ENCODE results near the gene NTRK3.
A peak's percentile ranks its signal among the peaks of the same experiment; 100 is the strongest.
"Not testable (repeated sequence)": the region's sequence is repeated elsewhere in the genome, so short reads cannot be mapped to it uniquely, and the experiment has no call there.

The NTRK3 gene

GRCh38 chr15:88115486-88116152 is 140.9 kb downstream of the NTRK3 start:
- no peak for DNase-seq

GRCh38 chr15:88113613-88114308 is 142.8 kb downstream of the NTRK3 start:
- DNase-seq, result peak; percentile 1

DNA sequence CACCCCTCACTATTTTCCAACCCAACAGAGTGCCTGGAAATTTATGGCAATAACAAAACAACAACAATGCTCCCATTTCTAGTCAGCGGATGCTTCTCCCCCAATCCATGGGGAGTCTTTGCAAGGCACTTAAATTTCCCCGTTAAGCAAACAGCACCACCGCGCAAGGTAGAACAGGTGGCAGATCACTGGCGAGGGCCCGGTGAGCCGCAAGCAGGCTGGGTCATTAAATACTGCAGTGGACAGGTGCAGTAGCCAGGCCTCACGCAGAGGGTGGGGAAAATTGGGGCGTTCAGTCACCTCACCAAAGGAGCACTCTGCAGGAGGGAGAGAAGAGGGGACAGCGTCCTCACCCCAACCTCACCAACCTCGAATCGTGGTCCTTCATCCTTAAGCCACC is 147.5 kb downstream of the NTRK3 start:
- no peak for DNase-seq

DNA sequence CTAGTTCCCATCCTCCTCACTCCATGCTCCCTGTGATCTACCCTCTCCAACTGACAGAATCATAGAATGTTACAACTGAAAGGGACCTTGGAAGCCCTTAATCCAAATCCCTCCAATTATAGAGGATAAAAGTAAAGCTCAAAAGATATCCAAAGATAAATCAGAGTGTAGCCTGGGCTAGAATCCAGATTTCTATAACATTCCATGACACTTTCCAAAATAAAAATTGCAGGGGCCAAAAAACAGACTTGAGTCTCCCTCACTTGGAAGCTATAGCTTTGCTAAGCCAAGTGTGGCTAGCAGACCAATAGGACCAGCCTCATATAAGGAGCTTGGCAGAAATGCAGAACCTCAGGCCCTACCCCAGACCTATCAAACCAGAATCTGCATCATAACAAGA is 148.1 kb downstream of the NTRK3 start:
- no peak for DNase-seq

DNA sequence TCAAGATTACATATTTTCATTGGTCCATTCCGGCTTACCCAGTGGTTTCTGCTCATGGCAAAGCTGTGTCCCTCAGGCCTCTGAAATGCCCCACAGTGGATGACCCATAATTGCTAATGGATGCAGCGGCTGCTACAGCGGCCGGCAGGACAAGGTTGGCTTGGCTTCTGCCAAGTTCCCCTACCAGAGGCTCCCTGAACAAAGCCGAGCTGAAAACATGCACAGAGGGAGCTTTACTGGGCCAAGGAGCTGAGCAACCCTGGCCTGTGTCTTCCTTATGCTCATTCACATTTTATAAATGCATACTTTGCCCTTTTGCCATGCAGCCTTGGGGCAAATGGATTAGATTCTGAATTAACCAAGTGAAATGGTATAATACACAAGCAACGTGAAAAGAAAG is 150.5 kb downstream of the NTRK3 start:
- no peak for DNase-seq

DNA sequence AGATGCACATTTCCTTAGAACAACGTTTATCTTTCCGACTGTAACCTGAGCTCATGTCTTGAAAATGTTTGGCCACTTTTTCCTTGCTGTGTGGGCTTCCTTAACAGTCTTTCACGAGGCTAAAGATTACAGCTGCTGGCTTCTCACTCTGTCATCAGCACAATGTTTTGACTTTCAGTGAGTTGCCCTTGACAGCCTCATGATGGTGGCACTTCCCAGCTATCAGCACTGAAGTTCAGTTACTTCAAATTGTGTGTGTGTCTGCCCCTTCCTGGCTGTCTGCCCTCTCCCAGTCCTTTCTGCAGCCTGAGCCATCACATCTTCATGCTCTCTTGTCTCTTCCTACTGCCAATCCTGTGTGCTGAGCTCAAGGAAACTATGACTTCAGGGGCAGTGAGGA is 152.2 kb downstream of the NTRK3 start:
- DNase-seq, result no peak

- peak; percentile 13 for DNase-seq
These were observed 156.4 kb downstream of the NTRK3 start for GRCh38 chr15:88100181-88100580.

DNA sequence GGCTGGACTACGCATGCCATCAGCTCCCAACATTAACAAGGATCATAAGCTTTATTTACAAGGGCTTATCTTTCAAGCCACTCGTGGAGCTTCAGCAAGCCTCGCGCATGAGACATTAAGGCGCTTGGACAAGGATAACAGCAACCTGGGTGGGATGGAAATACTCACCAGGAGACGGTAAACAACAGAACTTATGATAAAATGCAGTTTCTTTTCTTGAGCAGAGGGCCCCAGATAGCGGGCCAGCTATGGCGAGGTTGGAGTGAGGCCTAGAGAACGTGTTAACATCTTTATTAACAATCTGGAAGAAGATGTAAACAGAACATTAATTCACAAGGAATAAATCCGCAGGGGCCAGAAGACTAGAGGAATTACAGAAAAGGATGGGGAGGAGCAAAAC is 158.2 kb downstream of the NTRK3 start:
- DNase-seq, result no peak

- no peak for DNase-seq
These were observed 165.0 kb downstream of the NTRK3 start for GRCh38 chr15:88091444-88092016.

- DNase-seq, result no peak
These were observed 166.0 kb downstream of the NTRK3 start for GRCh38 chr15:88090481-88091011.

GRCh38 chr15:88089731-88090130 is 166.8 kb downstream of the NTRK3 start:
- no peak for DNase-seq

DNA sequence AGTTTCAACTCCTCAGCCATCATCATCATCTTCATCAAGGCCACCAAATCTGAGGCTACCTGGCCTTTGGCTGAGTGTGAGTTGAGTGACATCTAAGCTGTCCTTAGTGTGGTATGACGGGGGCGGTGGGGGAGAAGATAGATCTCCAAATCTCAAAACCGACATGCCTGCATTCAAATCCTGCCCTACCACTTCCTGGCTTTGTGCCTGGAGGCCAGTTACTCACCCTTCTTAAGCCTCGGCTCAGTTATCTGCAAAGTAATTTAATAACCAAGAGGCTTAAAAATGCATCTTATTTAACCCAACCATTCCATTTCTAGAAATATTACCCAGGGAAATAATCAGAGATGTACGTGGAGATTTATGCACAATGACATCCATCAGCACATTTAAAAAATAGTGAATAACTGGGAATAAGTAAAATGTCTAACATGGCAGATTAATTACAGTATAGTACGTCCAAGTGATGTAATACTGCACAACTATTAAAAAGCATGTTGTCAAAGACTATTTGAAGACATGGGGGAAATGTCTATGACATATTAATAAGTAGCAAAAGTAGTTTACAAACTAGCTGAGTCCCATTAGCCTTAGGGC is 167.4 kb downstream of the NTRK3 start:
- no peak for DNase-seq

DNA sequence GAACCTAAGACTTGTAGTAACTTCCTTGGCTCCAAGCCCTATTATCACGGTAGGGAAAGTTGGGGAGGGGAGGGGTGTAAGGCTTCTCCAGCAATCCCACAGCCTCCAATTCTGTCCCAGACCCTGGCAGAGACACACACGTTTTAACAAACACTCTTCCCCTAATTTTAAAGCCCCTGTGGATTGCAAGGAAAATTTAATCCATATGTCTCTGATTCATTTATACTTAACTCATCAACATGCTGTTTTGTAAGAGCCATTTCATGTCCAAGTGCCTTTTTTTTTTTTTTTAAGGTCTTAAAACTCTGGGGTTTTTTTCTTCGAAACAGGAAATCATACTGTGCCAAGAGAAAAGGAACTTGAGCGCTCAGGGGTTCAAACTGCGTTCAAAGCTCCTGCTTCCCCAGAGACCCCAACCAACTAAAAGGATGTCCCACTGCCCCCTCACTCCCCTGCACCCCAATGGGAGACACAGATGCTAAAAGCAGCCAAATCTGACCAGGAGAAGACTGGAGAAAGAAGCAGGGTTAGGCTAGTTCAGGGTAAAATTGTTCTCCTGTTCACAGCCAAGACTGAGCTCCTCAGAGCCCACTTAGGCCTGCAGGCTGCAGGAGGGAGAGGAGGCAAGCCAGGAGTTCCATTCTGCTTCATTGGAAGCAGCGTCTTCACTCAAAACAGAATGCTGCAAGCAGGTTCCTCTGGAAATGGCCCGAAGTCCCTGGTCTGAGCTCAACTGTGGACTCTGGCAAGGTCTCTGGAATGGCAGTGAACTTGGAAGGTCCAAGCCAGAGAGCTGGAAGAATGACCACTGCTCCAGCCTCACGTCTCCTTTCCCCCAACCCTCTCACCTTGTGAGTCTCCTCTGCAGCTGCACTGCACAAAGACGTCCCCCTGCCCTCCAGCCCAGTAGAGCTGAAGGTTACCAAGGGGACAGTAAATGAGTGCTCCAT is 172.5 kb downstream of the NTRK3 start:
- DNase-seq, result no peak

- no peak for DNase-seq
These were observed 175.9 kb downstream of the NTRK3 start for GRCh38 chr15:88080616-88081015.

DNA sequence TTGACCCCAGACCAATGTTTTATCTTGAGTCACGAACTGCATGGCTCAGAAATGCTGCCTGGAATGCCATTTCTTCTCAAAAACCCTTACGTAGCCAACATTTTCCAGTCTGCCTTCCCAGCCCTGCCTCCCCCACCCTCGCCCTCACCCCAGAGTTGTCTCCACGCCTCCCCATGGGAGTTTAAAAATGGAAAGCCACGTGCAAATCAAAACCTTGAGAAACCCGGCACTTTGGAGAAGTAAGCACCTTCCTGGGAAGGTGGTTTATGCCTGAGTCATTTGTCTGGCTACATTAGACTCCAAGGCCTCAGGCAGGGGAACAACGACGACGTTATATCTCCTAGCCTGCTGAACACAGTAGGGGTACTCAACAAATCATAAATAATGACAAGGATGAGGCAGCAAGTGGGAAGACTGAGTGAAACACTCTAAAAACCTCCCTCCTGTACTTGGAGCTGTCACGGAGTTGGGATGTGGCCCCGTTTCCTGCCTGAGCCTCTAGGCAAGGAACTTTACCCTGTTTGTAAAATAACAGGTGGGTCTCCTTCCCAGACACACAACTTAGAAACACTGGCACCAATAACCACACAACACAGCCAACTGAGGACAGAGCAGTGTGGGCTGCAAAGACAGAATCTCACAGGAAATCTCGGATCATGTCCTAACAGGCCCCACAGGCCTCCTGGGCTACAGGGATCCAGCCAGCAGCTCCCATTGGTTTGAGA is 179.1 kb downstream of the NTRK3 start:
- DNase-seq, result no peak

DNA sequence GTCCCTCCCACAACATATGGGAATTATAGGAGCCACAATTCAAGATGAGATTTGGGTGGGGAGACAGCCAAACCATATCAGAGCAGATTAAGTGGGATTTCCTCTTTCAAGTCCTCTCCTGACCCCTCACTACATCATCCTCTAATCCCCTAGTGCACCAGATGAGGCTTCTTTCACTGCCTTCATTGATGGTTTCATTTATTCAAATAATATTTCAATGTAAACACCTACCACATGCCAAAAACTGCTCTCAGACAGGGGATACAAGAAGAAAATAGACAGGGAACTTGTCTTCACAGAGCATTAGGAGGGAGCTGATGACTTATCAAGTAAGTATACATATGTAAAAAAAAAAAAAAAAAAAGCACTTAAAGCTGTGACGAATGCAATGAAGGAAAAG is 180.2 kb downstream of the NTRK3 start:
- no peak for DNase-seq

- DNase-seq, result no peak
These were observed 181.4 kb downstream of the NTRK3 start for GRCh38 chr15:88075102-88075501.

- no peak for DNase-seq
These were observed 182.2 kb downstream of the NTRK3 start for GRCh38 chr15:88074386-88074785.

DNA sequence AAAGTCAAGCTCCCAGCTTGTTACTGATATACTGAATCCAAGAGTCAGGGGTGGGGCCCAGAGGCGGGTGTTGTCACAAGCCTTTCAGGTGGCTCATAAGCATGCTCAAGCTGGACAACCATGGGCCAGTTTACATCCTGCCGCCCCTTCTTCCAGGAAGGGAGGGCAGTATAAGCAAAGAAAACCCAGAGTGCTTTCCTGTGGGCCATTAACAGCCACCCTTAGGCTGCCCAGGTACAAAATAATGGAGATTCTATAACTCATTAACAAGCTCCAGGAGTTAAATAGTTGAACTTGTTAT is 183.2 kb downstream of the NTRK3 start:
- no peak for DNase-seq

GRCh38 chr15:88072598-88073390 is 183.7 kb downstream of the NTRK3 start:
- DNase-seq, result no peak

GRCh38 chr15:88072133-88072532 is 184.4 kb downstream of the NTRK3 start:
- not testable (repeated sequence) for DNase-seq

Data from NCI-H1694 (cell line).